HG03442 (cell line): Measurements from ENCODE around the gene FOXE3.
"Not testable (repeated sequence)": the region's sequence is repeated elsewhere in the genome, so short reads cannot be mapped to it uniquely, and the experiment has no call there.

Experiments used
- ATAC-seq: cut with Tn5 transposase; IDR thresholded peaks from one replicate; pipeline ENCODE4 v1.9.1; 2021; ENCODE audit warnings: mild to moderate bottlenecking, moderate library complexity; ENCODE audit not compliant: unreplicated experiment

The FOXE3 gene

GRCh38 chr1:47445823-47446550 is 29.9 kb downstream of the FOXE3 start:
- ATAC-seq = no peak

- no peak for ATAC-seq
These were observed 32.6 kb downstream of the FOXE3 start for GRCh38 chr1:47448462-47449222.

- no peak for ATAC-seq
These were observed 33.9 kb downstream of the FOXE3 start for GRCh38 chr1:47449822-47450552.

GRCh38 chr1:47450606-47451005 is 34.5 kb downstream of the FOXE3 start:
- no peak for ATAC-seq

GRCh38 chr1:47452426-47452825 is 36.3 kb downstream of the FOXE3 start:
- no peak for ATAC-seq

GRCh38 chr1:47453910-47454309 is 37.8 kb downstream of the FOXE3 start:
- ATAC-seq = not testable (repeated sequence)

GRCh38 chr1:47456250-47456649 is 40.2 kb downstream of the FOXE3 start:
- ATAC-seq = no peak

GRCh38 chr1:47457547-47457946 is 41.5 kb downstream of the FOXE3 start:
- not testable (repeated sequence) for ATAC-seq

- no peak for ATAC-seq
These were observed 43.2 kb downstream of the FOXE3 start for GRCh38 chr1:47459253-47459788.

GRCh38 chr1:47460040-47460439 is 44.0 kb downstream of the FOXE3 start:
- no peak for ATAC-seq

GRCh38 chr1:47460456-47460855 is 44.4 kb downstream of the FOXE3 start:
- no peak for ATAC-seq

GRCh38 chr1:47465605-47466004 is 49.5 kb downstream of the FOXE3 start:
- no peak for ATAC-seq
